ENCODE results near the gene SUPT20H.

SUPT20H gene

GRCh38 chr13:37047846-37048245, 11.6 kb downstream of the SUPT20H start:
- Mint-ChIP-seq H3K4me3 (no peak overlapping the region), H3K27me3 (no peaks in the 10 kb centered on the region), H3K36me3 (peaks cover 10% of the 10 kb centered on the region), H3K27ac (no peak overlapping the region), H3K9me3 (ENCODE audit: low read depth) (no peaks in the 10 kb centered on the region), H3K4me1 (ENCODE audit: low read depth) (peaks cover 28% of the 10 kb centered on the region)

GRCh38 chr13:37047032-37047431, 12.5 kb downstream of the SUPT20H start:
- H3K9me3 Mint-ChIP-seq (ENCODE audit: low read depth) = no peaks in the 10 kb centered on the region
- peaks cover 19% of the 10 kb centered on the region for H3K4me1 Mint-ChIP-seq (ENCODE audit: low read depth)
- H3K27ac Mint-ChIP-seq = no peak overlapping the region
- no peaks in the 10 kb centered on the region for H3K27me3 Mint-ChIP-seq
- H3K36me3 Mint-ChIP-seq = peaks cover 6% of the 10 kb centered on the region
- H3K4me3 Mint-ChIP-seq = no peak overlapping the region

- Mint-ChIP-seq H3K9me3 (ENCODE audit: low read depth) (no peaks in the 10 kb centered on the region), H3K4me3 (no peak overlapping the region), H3K36me3 (peaks cover 6% of the 10 kb centered on the region), H3K27me3 (no peaks in the 10 kb centered on the region), H3K4me1 (ENCODE audit: low read depth) (peaks cover 11% of the 10 kb centered on the region), H3K27ac (no peak overlapping the region)
Observed at GRCh38 chr13:37046062-37046461, 13.4 kb downstream of the SUPT20H start.

- no peaks in the 10 kb centered on the region for H3K9me3 Mint-ChIP-seq (ENCODE audit: low read depth)
- H3K27ac Mint-ChIP-seq = no peak overlapping the region
- peaks cover 7% of the 10 kb centered on the region for H3K36me3 Mint-ChIP-seq
- no peaks in the 10 kb centered on the region for H3K27me3 Mint-ChIP-seq
- no peak overlapping the region for H3K4me3 Mint-ChIP-seq
- no peaks in the 10 kb centered on the region for H3K4me1 Mint-ChIP-seq (ENCODE audit: low read depth)
Observed at GRCh38 chr13:37040789-37041188, 18.7 kb downstream of the SUPT20H start.

GRCh38 chr13:37039896-37040295, 19.6 kb downstream of the SUPT20H start:
- Mint-ChIP-seq H3K9me3 (ENCODE audit: low read depth) (no peaks in the 10 kb centered on the region), H3K36me3 (peaks cover 11% of the 10 kb centered on the region), H3K27ac (no peak overlapping the region), H3K4me3 (no peak overlapping the region), H3K27me3 (no peaks in the 10 kb centered on the region), H3K4me1 (ENCODE audit: low read depth) (peaks cover 2% of the 10 kb centered on the region)

- Mint-ChIP-seq H3K9me3 (ENCODE audit: low read depth) (no peaks in the 10 kb centered on the region), H3K36me3 (peaks cover 10% of the 10 kb centered on the region), H3K27ac (no peak overlapping the region), H3K4me1 (ENCODE audit: low read depth) (peaks cover 4% of the 10 kb centered on the region), H3K4me3 (no peak overlapping the region), H3K27me3 (no peaks in the 10 kb centered on the region)
Observed at GRCh38 chr13:37037241-37037640, 22.2 kb downstream of the SUPT20H start.

- Mint-ChIP-seq H3K4me3 (no peak overlapping the region), H3K27me3 (no peaks in the 10 kb centered on the region), H3K36me3 (peaks cover 10% of the 10 kb centered on the region), H3K27ac (no peak overlapping the region), H3K9me3 (ENCODE audit: low read depth) (no peaks in the 10 kb centered on the region), H3K4me1 (ENCODE audit: low read depth) (peaks cover 2% of the 10 kb centered on the region)
Observed at GRCh38 chr13:37029617-37030016, 29.9 kb downstream of the SUPT20H start.

- Mint-ChIP-seq H3K9me3 (ENCODE audit: low read depth) (no peaks in the 10 kb centered on the region), H3K4me3 (no peak overlapping the region), H3K27ac (no peak overlapping the region), H3K27me3 (no peaks in the 10 kb centered on the region), H3K4me1 (ENCODE audit: low read depth) (no peaks in the 10 kb centered on the region), H3K36me3 (peaks cover 12% of the 10 kb centered on the region)
Observed at GRCh38 chr13:37027639-37028038, 31.8 kb downstream of the SUPT20H start.

- H3K9me3 Mint-ChIP-seq (ENCODE audit: low read depth) = no peaks in the 10 kb centered on the region
- no peak overlapping the region for H3K4me3 Mint-ChIP-seq
- no peaks in the 10 kb centered on the region for H3K27me3 Mint-ChIP-seq
- peaks cover 13% of the 10 kb centered on the region for H3K36me3 Mint-ChIP-seq
- H3K4me1 Mint-ChIP-seq (ENCODE audit: low read depth) = no peaks in the 10 kb centered on the region
- no peak overlapping the region for H3K27ac Mint-ChIP-seq
Observed at GRCh38 chr13:37026771-37027170, 32.7 kb downstream of the SUPT20H start.

GRCh38 chr13:37023871-37024270, 35.6 kb downstream of the SUPT20H start:
- peak overlapping the region; percentile 58 for H3K27ac Mint-ChIP-seq
- H3K4me1 Mint-ChIP-seq (ENCODE audit: low read depth) = no peaks in the 10 kb centered on the region

GRCh38 chr13:37014609-37015008, 44.9 kb downstream of the SUPT20H start:
- Mint-ChIP-seq H3K36me3 (peaks cover 11% of the 10 kb centered on the region), H3K27me3 (no peaks in the 10 kb centered on the region), H3K4me3 (no peak overlapping the region), H3K27ac (peak overlapping the region; percentile 14), H3K9me3 (ENCODE audit: low read depth) (no peaks in the 10 kb centered on the region), H3K4me1 (ENCODE audit: low read depth) (no peaks in the 10 kb centered on the region)

More at GRCh38 chr13:37023871-37024270, 35.6 kb downstream of the SUPT20H start:
- no peaks in the 10 kb centered on the region for H3K9me3 Mint-ChIP-seq (ENCODE audit: low read depth)
- no peak overlapping the region for H3K4me3 Mint-ChIP-seq
- H3K27me3 Mint-ChIP-seq = no peaks in the 10 kb centered on the region
- H3K36me3 Mint-ChIP-seq = peaks cover 9% of the 10 kb centered on the region

GRCh38 chr13:37011788-37012187, 47.7 kb downstream of the SUPT20H start:
- H3K4me1 Mint-ChIP-seq (ENCODE audit: low read depth) = no peaks in the 10 kb centered on the region
- no peaks in the 10 kb centered on the region for H3K27me3 Mint-ChIP-seq
- H3K36me3 Mint-ChIP-seq = peaks cover 13% of the 10 kb centered on the region
- peak overlapping the region; percentile 5 for H3K27ac Mint-ChIP-seq
- H3K4me3 Mint-ChIP-seq = no peak overlapping the region
- H3K9me3 Mint-ChIP-seq (ENCODE audit: low read depth) = no peaks in the 10 kb centered on the region

GRCh38 chr13:37011002-37011401, 48.5 kb downstream of the SUPT20H start:
- H3K4me3 Mint-ChIP-seq = no peak overlapping the region
- H3K27me3 Mint-ChIP-seq = no peaks in the 10 kb centered on the region
- H3K27ac Mint-ChIP-seq = peak overlapping the region; percentile 87
- H3K36me3 Mint-ChIP-seq = peaks cover 15% of the 10 kb centered on the region
- H3K9me3 Mint-ChIP-seq (ENCODE audit: low read depth) = no peaks in the 10 kb centered on the region
- H3K4me1 Mint-ChIP-seq (ENCODE audit: low read depth) = no peaks in the 10 kb centered on the region

GRCh38 chr13:37010424-37010823, 49.1 kb downstream of the SUPT20H start:
- Mint-ChIP-seq H3K4me3 (no peak overlapping the region), H3K4me1 (ENCODE audit: low read depth) (peaks cover 2% of the 10 kb centered on the region), H3K27ac (peak overlapping the region; percentile 87), H3K36me3 (peaks cover 9% of the 10 kb centered on the region), H3K27me3 (no peaks in the 10 kb centered on the region), H3K9me3 (ENCODE audit: low read depth) (no peaks in the 10 kb centered on the region)

- Mint-ChIP-seq H3K4me1 (ENCODE audit: low read depth) (peaks cover 2% of the 10 kb centered on the region), H3K4me3 (no peak overlapping the region), H3K27me3 (no peaks in the 10 kb centered on the region), H3K27ac (no peak overlapping the region), H3K36me3 (peaks cover 7% of the 10 kb centered on the region), H3K9me3 (ENCODE audit: low read depth) (no peaks in the 10 kb centered on the region)
Observed at GRCh38 chr13:37009692-37010091, 49.8 kb downstream of the SUPT20H start.

- no peaks in the 10 kb centered on the region for H3K27me3 Mint-ChIP-seq
- H3K36me3 Mint-ChIP-seq = peaks cover 2% of the 10 kb centered on the region
- H3K9me3 Mint-ChIP-seq (ENCODE audit: low read depth) = no peaks in the 10 kb centered on the region
- H3K4me3 Mint-ChIP-seq = peak overlapping the region; percentile 100
- H3K27ac Mint-ChIP-seq = peak overlapping the region; percentile 100
- peaks cover 30% of the 10 kb centered on the region for H3K4me1 Mint-ChIP-seq (ENCODE audit: low read depth)
Observed at GRCh38 chr13:37001921-37002250, 57.6 kb downstream of the SUPT20H start.

Data from activated naive CD8-positive, alpha-beta T cell (primary cell).